GM12891 (cell line): ENCODE results near the gene CABLES2.

Experiments
- PAX5 ChIP-seq: IDR thresholded peaks from 2 replicates; pipeline ENCODE4 v1.6.1; 2011; ENCODE audit warnings: low read length, moderate library complexity, mild to moderate bottlenecking; ENCODE audit not compliant: insufficient read depth, severe bottlenecking
- POLR2A ChIP-seq: IDR thresholded peaks from 2 replicates; pipeline ENCODE4 v1.6.1; 2011; ENCODE audit warnings: low read depth, low read length, control low read depth
- POLR2AphosphoS5 ChIP-seq: IDR thresholded peaks from 2 replicates; pipeline ENCODE4 v1.6.1; 2011; ENCODE audit warnings: low read depth, low read length, control low read depth
- POU2F2 ChIP-seq: IDR thresholded peaks from 2 replicates; pipeline ENCODE4 v1.6.1; 2011; ENCODE audit warnings: low read depth, mild to moderate bottlenecking, control low read depth, low read length, moderate library complexity
- SPI1 ChIP-seq: IDR thresholded peaks from 2 replicates; pipeline ENCODE4 v1.6.1; 2011; ENCODE audit warnings: low read depth, low read length, control low read depth
- TAF1 ChIP-seq: IDR thresholded peaks from 2 replicates; pipeline ENCODE4 v1.6.1; 2011; ENCODE audit warnings: low read depth, low read length, control low read depth

DNA sequence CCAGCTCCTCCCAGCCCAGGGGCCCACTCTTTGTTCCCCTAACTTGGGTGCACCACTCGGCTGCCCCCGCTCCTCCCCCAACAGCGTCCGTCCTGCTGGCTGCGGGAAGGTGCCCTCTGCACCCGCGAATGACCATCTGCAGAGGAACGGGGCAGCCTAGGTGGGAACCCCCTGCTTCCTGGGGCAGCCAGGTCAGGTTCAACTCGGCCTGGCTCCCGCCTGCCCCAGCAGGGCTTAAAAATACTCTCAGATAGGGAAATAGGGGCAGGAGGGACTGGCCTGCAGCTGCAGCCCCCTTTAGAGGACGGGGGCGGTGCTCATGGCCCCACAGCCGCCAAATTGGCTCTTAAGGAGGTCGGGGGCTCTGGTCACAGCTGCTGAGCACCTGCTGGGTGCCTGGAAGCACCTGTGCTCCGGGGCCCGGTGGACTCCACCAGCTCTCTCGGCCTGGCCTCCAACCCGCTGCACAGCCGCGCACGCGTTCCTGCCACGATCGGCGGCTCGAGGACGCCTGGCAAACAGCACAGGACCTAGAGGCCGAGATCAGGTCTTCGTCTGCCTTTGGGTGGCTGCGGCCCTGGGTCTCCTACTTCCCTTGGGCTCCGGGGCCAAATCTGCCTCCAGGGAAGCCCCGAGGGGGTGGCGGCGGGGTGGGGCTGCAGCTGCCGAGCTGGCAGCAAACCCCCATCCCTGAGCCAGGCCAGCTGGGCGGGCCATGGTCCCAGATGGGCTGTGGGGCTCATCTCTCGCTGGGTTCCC, 39.3 kb downstream of the CABLES2 start:
- TF ChIP-seq POLR2A, result no peak
- no peak for TF ChIP-seq PAX5
- no peak for TF ChIP-seq POLR2AphosphoS5
- no peak for TF ChIP-seq SPI1
- TF ChIP-seq TAF1, result no peak
- no peak for TF ChIP-seq POU2F2
